GM23338 (cell line): Measurements from ENCODE around the gene EEF2K.

Experiments used
- CREB1 ChIP-seq: fragments of 250-450 bp; sonication (Bioruptor Pico); IDR thresholded peaks from 2 replicates; pipeline ENCODE4 v1.5.0; 2020; ENCODE audit warnings: low read depth, mild to moderate bottlenecking, moderate library complexity
- ETS1 ChIP-seq: IDR thresholded peaks from 2 replicates; pipeline ENCODE4 v1.6.1; 2016; ENCODE audit warnings: antibody characterized with exemption
- EZH2 ChIP-seq: fragments of 200-600 bp; sonication (generic); IDR thresholded peaks from one replicate; pipeline ENCODE4 v1.8.0; 2017; ENCODE audit warnings: antibody characterized with exemption, mild to moderate bottlenecking, low read depth; ENCODE audit not compliant: unreplicated experiment
- EZH2phosphoT487 ChIP-seq: fragments of 200-600 bp; sonication (generic); IDR thresholded peaks from one replicate; pipeline ENCODE4 v1.8.1; 2018; ENCODE audit warnings: antibody characterized with exemption; ENCODE audit not compliant: unreplicated experiment
- POLR2AphosphoS5 ChIP-seq: IDR thresholded peaks from 2 replicates; pipeline ENCODE4 v1.6.1; 2016; ENCODE audit warnings: antibody characterized with exemption, low read depth
- REST ChIP-seq: IDR thresholded peaks from one replicate; pipeline ENCODE4 v1.6.1; 2018; ENCODE audit warnings: antibody characterized with exemption; ENCODE audit not compliant: unreplicated experiment
- TF ChIP-seq, protein P1 (sequence below), 2 experiments: fragments of 200-600 bp in 1 of 2; sonication (generic) in 1 of 2; conservative IDR thresholded peaks; 2 replicates each; pipeline versions ENCODE4 v1.5.1 to v1.6.1; 2016 to 2017; ENCODE audit warnings: antibody characterized with exemption in 2 of 2, low read depth in 2 of 2, mild to moderate bottlenecking in 2 of 2, moderate library complexity in 1 of 2

DNA sequence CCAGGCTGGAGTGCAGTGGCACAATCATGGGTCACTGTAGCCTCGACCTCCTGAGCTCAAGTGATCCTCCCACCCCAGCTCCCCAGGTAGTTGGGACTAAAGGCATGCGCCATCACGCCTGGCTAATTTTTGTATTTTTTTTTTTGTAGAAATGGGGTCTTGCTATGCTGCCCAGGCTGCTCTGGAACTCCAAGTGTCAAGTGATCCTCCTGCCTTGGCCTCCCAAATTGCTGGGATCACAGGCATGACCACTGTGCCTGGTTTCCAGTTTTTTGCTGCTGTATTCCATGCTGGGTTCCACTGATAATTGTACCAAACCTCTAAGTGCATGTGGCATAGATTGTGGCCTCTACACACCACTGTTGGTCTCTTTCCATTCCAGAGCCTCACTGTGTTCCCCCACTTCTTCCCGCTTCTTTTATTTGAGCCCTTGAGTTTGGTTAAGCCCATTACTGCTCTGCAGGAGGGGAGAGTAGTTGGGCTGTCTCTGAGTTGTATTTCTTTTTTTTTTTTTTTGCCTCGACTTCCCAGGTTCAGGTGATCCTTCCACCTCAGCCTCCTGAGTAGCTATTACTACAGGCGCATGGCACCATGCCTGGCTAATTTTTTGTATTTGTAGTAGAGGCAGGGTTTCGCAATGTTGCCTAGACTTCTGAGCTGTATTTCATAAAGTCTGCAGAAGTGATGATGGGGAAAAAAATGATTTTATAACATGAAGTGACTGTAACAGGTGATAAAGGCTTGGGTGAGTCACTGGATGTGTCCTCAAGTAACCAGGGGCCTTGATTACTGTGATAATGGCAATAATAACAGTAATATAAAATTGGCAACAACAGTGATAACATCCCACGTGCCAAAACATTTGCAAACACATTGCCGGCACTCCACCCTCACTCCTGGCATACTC is 30.0 kb downstream of the EEF2K start:
- no peak for TF ChIP-seq REST
- TF ChIP-seq, protein P1, sequence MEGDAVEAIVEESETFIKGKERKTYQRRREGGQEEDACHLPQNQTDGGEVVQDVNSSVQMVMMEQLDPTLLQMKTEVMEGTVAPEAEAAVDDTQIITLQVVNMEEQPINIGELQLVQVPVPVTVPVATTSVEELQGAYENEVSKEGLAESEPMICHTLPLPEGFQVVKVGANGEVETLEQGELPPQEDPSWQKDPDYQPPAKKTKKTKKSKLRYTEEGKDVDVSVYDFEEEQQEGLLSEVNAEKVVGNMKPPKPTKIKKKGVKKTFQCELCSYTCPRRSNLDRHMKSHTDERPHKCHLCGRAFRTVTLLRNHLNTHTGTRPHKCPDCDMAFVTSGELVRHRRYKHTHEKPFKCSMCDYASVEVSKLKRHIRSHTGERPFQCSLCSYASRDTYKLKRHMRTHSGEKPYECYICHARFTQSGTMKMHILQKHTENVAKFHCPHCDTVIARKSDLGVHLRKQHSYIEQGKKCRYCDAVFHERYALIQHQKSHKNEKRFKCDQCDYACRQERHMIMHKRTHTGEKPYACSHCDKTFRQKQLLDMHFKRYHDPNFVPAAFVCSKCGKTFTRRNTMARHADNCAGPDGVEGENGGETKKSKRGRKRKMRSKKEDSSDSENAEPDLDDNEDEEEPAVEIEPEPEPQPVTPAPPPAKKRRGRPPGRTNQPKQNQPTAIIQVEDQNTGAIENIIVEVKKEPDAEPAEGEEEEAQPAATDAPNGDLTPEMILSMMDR (conservative IDR thresholded peaks at IDR 0.05; ENCODE audit: low read depth in 2 of 2) = no peak
- TF ChIP-seq EZH2phosphoT487 = no peak
- TF ChIP-seq POLR2AphosphoS5 = no peak
- TF ChIP-seq EZH2 = no peak
- TF ChIP-seq CREB1 (CRISPR knock-in tag) = no peak
- no peak for TF ChIP-seq ETS1
